GM21423 (cell line): ENCODE data around the gene ARSA.

Experiments used
- ATAC-seq: cut with Tn5 transposase; IDR thresholded peaks from one replicate; pipeline ENCODE4 v1.9.1; 2021; ENCODE audit warnings: mild to moderate bottlenecking, moderate library complexity; ENCODE audit not compliant: unreplicated experiment

ARSA gene

DNA sequence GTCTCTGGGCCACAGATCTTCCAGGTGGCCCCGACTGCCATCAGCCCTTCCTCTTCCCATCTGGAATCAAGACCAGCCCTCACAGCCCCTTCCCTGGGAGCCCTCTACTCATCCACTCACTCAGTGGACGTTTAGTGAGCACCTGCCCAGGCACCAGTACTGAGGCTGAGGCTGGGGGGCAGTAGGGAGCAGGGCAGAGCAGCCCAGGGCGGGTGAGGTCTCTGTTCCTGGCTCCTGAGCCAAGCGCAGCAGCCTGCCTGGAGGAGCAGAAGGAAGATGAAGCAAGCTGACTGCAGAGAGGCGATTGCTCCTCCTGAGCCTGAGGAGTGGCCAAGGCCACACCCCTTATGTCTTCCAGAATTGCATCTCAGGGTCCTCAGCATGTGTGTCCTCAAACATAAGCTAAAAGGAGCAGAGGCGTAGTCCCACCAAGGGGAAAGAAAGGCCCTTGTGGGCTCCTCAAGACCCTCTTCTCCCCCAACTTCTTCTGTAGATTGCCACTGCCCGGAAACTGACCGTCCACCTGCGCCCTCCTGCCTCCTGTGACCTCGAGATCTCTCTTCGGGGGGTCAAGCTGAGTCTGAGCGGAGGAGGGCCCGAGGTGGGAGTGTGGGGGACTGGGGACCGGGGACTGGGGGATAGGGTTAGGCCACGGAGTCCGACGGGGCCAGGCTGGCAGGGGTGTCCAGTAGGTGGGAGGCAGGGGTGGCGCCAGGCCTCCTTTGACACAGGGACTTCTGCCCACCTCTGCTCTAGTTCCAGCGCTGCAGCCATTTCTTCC lies 21.6 kb downstream of the ARSA start:
- ATAC-seq: no peak

DNA sequence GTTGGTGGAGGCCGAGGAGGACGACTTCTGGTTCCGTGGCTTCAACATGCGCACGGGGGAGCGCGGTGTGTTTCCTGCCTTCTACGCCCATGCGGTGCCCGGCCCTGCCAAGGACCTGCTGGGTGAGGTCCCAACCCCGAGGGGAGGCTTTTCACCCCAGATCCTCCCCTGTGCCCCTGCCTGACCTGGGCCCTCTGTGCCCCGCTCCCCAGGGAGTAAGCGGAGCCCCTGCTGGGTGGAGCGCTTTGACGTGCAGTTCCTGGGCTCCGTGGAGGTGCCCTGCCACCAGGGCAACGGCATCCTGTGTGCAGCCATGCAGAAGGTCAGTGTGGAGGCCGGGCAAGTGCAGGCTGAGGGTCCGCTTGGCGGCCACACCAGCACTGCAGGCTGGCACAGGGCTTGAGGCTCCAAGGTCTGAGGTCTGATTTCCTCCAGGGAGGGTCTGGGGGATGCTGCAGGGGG lies 22.3 kb downstream of the ARSA start:
- ATAC-seq: no peak

DNA sequence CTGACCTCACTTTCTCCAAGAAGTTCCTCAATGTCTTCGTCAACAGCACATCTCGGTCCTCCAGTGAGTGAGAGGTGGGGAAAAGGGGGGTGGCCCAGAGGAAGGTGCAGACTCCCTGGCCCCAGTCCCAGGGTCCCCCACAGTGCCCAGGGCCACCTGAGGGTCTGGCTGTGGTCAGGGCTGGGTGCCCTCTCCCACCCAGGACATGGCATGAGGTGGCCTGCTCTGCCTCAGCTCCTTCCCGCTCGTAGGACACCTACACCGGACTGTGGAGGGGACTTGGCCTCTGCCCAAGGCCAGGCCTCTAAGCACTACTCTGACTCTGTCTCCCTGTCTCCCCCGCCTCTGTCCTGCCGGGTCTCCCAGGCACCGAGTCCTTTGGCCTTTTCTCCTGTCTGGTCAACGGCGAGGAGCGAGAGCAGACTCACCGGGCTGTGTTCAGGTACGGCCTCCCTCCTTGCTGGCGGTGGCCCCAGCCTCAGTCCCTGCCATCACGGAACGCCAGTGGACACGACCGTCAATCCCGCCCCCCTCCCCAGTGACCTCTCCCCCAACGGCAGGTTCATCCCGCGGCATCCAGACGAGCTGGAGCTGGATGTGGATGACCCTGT lies 22.8 kb downstream of the ARSA start:
- ATAC-seq: no peak

DNA sequence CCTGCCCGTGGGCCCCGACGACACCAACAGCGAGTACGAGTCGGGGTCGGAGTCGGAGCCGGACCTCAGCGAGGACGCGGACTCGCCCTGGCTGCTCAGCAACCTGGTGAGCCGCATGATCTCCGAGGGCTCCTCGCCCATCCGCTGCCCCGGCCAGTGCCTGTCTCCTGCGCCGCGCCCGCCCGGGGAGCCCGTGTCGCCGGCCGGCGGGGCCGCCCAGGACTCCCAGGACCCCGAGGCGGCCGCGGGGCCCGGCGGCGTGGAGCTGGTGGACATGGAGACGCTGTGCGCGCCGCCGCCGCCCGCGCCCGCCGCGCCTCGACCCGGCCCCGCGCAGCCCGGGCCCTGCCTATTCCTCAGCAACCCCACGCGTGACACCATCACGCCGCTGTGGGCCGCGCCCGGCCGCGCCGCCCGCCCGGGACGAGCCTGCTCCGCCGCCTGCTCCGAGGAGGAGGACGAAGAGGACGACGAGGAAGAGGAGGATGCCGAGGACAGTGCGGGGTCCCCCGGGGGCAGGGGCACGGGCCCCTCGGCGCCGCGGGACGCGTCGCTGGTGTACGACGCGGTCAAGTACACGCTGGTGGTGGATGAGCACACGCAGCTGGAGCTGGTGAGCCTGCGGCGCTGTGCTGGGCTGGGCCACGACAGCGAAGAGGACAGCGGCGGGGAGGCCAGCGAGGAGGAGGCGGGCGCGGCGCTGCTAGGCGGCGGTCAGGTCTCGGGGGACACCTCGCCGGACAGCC lies 23.5 kb downstream of the ARSA start:
- no peak for ATAC-seq

DNA sequence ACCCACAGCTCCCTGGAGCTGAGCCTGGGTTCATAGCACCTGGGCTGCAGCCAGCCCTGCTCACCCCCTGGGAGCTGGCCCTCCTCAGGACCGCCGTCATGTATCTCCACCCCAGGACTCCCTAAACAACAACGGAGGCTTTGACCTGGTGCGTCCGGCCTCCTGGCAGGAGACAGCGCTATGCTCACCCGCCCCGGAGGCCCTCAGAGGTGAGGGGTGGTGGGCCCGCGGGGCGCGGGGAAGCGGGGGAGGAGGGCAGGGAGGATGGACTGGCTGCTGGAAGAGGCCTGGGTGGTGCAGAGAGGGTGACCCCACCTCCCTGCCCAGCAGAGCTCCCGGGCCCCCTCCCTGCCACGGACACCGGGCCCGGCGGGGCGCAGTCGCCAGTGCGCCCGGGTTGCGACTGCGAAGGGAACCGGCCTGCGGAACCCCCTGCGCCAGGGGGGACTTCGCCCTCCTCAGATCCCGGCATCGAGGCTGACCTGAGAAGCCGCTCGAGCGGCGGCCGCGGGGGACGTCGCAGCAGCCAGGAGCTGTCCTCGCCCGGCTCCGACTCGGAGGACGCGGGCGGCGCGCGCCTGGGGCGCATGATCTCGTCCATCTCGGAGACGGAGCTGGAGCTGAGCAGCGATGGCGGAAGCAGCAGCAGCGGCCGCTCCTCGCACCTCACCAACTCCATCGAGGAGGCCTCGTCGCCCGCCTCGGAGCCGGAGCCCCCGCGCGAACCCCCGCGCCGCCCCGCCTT lies 24.3 kb downstream of the ARSA start:
- no peak for ATAC-seq

DNA sequence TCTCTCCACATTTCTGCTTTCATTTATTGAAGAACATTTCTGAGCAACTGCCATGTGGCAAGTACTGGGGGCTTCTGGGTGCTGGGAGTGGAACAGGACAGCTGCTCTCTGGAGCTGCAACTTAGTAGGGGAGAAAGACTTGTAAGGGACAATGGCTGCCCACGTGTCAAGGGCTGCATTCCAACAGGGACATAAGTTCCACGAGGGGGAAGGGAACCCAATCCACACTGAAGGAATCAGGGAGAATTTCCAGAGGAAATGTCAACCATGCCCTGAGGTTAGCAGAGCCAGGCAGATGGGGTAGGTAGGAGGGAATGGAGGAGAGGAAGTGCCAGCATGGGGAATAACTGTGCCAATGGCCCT lies 25.6 kb downstream of the ARSA start:
- no peak for ATAC-seq

DNA sequence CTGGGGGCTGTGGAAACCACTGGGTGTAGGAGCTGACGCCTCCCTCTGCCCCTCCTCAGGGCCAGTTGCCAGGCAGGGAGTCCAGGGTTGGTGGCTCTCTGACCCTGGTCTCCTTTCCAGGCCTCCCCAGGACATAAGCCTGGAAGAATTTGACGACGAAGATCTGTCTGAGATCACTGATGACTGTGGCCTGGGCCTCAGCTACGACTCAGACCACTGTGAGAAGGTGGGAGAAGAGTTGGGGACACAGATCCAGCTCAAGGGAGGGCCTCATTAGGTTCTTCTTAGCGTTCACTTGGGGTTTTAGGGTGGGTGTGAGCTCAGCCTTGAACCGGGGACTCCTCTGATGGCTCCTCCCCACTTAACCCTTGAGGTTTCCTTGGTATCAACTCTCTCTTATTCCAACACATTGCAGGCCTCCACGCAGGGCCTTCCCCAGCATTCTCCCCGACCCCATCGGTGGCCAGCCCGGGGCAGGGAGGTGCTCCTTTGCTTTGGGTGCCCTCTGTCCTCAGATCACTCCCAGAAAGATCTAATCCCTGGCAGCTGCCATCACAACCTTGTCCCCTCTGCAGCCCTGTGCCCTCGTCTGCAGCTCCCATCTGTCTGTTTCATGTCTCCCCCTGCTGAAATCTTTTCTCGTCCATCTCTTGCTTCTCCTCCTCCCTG lies 26.1 kb downstream of the ARSA start:
- ATAC-seq: no peak

DNA sequence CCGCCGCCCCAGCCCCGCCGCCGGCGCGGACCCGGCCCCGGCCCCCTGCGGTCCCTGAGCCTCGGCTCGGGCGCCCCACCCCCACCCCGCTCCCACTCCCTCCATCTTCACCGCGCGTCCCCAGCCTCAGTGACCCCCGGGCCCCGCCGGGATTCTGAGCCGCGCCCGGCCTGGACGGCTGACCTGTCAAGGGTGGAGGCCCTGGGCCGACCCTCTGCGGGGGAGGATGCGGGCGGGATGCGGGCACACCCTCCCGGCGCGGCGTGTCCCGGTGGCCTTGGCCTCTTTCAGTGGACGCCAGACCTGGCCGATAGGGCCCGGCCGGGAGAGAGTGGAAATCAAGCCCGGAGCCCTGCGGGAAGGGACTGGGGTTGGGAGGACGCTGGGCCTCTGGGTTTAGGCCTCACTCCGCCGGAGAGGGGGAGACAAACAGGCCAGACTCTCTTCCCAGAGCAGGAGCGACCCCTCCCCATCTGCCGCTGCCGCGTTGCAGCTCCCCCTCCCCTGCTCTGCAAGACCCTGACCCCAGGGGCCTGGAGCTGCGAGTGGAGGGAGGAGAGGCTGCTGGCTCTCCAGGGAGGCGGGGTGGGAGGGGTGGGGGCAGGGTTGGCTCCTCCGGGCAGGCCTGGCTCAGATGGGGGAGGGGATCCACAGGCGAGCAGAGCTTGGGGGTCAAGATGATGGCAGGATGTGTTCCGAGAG lies 26.8 kb downstream of the ARSA start:
- ATAC-seq: no peak

DNA sequence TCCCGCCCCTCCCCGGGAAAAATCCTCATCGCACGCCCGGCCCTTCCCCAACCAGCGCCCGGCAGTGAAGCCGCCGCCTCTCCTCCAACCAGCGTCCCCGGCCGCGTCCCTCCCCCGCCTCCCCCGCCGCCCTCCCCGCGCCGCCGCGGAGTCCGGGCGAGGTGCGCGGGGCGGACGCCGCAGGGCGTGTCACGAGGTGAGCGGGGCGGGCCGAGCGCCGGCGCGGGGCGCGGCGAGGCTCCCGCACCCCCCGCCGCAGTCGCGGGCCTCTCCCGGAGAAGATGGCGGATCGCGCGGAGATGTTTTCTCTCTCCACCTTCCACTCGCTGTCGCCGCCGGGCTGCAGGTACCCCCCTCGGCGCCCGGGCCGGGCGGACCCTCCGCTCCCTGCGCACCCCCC lies 27.4 kb downstream of the ARSA start, which contains the start of gene MAPK8IP2:
Gene MAPK8IP2 (plus strand): TSS at position 256 of the 400 bp plus-strand sequence. CDS start 26 bp downstream, at position 282.
- no peak for ATAC-seq

DNA sequence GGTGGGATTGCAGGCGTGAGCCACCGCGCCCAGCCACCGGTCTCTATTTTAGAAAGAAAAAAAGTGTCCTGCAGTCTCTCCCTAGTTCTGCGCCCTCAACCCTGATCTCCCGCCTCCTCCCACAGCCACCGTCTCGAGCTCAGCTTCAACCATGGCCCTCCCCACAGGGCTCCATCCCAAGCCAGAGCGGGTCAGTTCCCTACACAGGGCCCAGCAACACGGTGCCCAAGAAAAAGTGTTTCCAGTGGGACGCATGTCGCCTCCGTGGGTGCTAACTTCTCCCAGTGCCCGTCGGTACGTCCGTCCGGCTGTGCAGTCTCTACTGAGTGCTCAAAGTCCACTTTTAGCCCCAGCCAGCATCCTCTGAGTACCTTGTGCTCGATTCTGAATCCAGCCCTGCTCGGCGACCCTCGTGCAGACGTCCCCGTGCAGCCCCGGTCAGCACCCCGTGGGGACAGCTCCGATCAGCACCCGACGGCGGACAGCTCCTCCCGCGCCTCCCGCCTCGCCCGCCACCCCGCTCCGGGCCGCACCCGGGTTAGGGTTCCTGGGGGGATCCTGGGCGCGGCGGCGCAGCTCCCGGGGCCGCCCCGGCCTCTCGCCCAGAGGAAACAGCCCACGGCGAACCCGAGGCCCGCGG lies 28.0 kb downstream of the ARSA start:
- ATAC-seq: no peak

DNA sequence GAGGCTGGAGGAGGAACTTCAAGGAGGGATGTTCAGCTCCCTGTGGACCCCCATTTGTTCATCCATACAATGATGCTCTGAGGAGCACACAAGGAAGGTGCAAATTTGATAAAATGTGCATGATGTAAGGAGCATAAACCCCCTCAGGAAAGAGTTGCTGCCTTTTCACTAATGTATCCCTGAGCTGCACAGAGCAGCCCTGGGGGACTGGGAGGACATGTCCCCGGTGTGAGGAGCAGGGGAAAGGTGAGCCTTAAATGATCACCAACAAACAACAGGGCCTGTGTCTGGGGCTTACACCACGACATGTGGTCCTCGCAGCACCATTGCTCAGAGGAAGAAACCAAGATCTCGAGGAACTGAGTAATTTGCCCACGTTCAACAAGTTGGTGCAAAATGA lies 30.9 kb downstream of the ARSA start:
- no peak for ATAC-seq

DNA sequence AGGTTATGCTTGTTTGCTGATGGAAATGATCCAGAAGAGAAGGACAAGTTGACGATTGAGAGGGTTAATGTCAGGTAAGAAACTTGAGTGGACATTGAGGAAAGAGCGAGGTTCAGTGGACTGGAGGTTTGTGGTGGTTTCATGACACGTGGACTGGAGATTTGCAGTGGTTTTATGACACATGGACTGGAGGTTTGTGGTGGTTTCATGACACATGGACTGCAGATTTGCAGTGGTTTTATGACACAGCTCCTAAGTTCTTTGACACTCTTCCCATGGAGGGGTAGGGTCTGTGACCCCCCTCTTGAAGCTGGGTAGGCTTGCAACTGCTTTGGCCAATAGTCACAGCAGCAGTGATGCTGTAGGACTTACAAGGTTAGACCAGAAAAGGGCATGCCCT lies 32.8 kb downstream of the ARSA start:
- ATAC-seq: no peak

DNA sequence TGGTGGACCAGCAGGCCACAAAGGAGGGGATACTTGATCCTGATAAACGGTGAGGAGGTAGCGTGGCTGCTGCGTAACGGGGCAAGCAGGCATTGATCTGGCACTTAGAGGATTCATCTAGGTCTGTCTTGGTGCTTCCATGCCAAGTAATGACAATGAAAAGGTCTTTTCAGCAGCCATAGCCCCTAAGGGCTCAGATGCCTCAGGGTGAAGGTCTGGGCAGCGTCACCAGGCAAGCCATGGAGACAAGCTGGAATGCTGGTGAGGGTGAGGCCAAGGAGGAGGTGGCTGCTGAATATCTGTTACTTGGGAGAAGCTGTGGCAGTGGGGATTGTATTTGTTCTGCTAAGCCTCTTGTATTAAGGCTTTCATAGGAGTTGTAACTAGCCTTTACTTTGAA lies 40.5 kb downstream of the ARSA start:
- no peak for ATAC-seq

DNA sequence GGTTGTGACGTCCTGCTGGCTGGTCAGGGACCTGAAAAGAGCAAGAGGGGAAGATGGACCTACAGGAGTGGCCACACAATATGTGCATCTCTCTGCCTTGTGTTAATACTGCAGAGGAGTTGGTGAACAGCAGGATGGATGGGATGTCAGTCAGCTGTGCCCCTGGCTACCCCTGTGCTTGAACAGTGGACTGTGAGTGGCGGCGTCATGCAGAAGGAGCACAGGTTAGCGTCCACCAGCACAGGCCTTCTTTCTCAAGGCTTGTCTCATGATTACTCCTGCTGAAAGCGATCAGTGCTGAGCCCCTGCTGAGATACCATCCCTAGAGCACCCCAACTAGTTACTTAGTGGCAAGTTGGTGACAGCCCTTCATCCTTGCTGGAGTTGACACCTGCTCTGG lies 41.5 kb downstream of the ARSA start:
- no peak for ATAC-seq

DNA sequence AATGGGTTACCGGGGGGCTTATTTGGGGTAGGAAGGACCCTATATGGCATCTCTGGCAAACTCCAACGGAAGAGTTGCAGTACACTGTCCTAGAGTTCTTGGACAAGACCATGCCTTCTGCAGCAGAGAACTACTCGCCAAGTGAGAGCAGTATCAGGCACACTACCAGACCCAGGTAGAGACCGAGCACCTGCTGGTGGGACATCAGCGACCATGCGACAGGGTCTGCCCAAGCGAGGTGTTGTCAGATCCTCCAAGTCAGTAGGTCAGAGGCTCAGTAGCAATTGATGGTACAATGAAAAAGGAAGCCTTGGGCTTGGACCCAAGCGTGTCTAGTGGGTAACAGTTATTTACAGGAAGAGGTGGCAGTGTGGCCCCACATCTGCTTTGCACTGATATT lies 42.2 kb downstream of the ARSA start:
- no peak for ATAC-seq

DNA sequence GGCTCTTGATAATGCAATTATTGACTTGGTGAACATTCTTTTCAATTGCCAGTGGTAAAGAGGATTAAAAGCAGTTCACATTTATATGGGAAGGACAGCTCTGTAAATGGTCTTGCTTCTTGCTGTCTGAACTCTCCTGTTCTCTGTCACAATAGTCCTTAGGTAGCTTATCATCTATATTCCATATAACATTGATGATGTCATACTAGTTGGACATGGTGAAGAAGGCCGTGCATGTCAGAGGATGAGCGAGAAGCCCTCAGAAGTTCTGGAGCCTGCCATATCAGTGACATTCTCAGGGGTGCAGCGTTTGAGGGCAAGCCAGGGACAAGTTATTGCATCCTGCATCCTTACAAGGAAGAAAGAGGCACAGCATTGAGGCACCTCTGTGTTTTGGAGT lies 42.7 kb downstream of the ARSA start:
- ATAC-seq: no peak

DNA sequence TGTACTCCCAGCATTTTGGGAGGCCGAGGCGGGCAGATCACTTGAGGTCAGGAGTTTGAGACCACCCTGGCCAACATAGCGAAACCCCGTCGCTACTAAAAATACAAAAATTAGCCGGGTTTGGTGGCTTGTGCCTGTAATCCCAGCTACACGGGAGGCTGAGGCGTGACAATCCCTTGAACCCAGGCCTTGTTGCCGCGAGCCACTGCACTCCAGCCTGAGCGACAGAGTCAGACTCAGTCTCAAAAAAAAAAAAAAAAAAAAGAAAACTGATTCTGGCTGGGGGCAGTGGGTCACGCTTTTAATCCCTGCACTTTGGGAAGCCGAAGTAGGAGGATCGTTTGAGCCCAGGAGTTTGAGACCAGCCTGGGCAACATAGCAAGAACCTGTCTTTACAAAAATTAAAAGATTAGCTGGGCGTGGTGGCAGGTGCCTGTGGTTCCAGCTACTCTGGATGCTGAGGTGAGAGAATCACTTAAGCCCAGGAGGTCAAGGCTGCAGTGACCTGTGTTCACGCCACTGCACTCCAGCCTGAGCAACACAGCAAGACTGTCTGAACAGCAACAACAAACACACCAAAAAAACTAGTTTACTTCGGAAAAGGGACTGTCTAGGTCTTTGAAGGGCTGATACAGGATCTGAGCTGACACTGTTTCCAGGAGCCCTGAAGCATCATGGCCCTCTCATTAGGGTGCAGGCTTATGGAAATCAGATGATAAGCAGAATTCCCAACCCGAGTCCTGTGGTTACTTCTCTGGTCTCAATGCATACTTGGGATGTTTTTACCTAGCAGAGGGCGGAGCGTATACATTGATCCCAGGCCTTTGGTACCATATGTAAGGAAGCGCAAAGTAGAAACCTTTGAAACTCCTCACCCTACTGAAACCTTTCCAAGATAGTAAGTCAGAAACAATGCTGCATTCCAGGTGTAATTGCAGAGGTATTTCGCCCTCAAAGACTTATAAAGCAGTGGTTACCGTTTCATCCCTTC lies 43.6 kb downstream of the ARSA start:
- ATAC-seq: no peak

DNA sequence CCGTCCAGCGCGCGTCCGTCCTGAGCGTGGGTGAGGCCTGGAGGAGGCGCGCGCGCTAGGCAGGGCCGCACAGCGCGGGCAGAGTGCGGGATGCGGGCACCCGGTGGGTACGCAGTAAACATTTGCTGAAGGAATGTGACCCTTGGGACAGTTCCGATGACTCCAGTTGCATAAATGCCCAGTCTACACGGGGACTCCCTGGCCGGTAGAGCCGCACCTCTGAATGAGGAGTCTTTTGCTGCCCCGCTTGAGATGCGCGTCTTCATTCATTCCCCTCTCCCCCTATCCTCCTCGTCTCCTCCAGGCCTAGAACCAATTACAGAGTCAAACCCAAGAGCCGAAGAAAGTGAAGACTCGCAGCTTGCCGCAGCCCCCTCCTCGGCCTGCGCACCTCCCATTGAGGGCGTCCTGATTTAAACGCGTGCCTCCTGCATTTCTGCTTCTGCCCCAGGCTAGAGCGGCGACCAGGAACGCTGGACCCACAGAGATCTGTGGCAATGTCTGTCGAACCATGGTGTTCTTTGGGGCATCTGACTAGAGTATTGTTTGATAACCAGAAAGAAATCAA lies 44.6 kb downstream of the ARSA start:
- peak; percentile 22 for ATAC-seq
